Kidney (tissue), 14 donors: ENCODE measurements around the gene PDGFD. TPM values are rescaled to one million over a fixed set of nuclear protein-coding genes. Genes with fewer than 3 reads are reported as not detected.

Source experiments
- DNase-seq, 5 donors: peaks; one replicate each; pipeline ENCODE4 v3.0.0-alpha.2; 2013 to 2020
- FAIRE-seq: peaks from 2 replicates; lab custom pipeline; 2012; peaks lifted over from hg19 to GRCh38; lab: Jason Lieb, UNC
- H3K27ac ChIP-seq, 2 donors: one replicate each; pipeline ENCODE4 v1.7.0; 2013; ENCODE audit warnings: low read depth in 2 of 2, low read length in 2 of 2, inconsistent platforms in 1 of 2
- H3K27me3 ChIP-seq: one replicate; pipeline ENCODE4 v1.7.1; 2013; ENCODE audit warnings: low read length, inconsistent platforms; ENCODE audit not compliant: control insufficient read depth, insufficient read depth
- H3K36me3 ChIP-seq, 3 donors: one replicate each; pipeline versions ENCODE4 v1.7.0 to v1.7.1; 2013; ENCODE audit warnings: low read length in 3 of 3, control low read depth in 1 of 3, inconsistent platforms in 1 of 3; ENCODE audit not compliant: insufficient read depth in 3 of 3, control insufficient read depth in 2 of 3
- H3K4me1 ChIP-seq, 3 donors: one replicate each; pipeline versions ENCODE4 v1.7.0 to v1.7.1; 2013; ENCODE audit warnings: low read length in 3 of 3, inconsistent platforms in 1 of 3, low read depth in 1 of 3; ENCODE audit not compliant: control insufficient read depth in 2 of 3, insufficient read depth in 2 of 3
- H3K4me3 ChIP-seq, 3 donors: one replicate each; pipeline versions ENCODE4 v1.7.0 to v1.8.1; 2013; ENCODE audit warnings: low read length in 3 of 3, control low read depth in 1 of 3, inconsistent platforms in 1 of 3
- H3K9ac ChIP-seq, 3 donors: one replicate each; pipeline versions ENCODE4 v1.7.0 to v1.7.1; 2013; ENCODE audit warnings: low read length in 3 of 3, control low read depth in 1 of 3, inconsistent platforms in 1 of 3
- H3K9me3 ChIP-seq, 3 donors: one replicate each; pipeline versions ENCODE4 v1.7.0 to v1.7.1; 2013; ENCODE audit warnings: low read length in 3 of 3, control low read depth in 1 of 3, inconsistent platforms in 1 of 3; ENCODE audit not compliant: control insufficient read depth in 2 of 3, insufficient read depth in 1 of 3
- CTCF ChIP-seq: IDR thresholded peaks from 3 replicates; pipeline ENCODE4 v1.5.1; 2012; ENCODE audit warnings: mild to moderate bottlenecking, moderate library complexity, borderline replicate concordance; ENCODE audit not compliant: insufficient read depth; ENCODE audit errors: extremely low read depth
- intact Hi-C: fragments of 100-400 bp; cut with DNase I; formaldehyde crosslinking; loops from one replicate; pipeline ENCODE4 v1.11.1; 2022
- polyA plus RNA-seq: library from polyadenylated mRNA; stranded (reverse); fragments of 350-450 nt; fragmentation: Illumina TruSeq; extraction: RNeasy Lipid Tissue Mini Kit (QIAGEN cat#74804); gene quantifications from one replicate; pipeline ENCODE4 v1.2.3, GENCODE V29; 2014; ENCODE audit warnings: low read depth, low replicate concordance; ENCODE audit not compliant: insufficient read depth
- total RNA-seq: library from RNA; stranded (reverse); fragmentation: NEBNext Ultra II Directional; extraction: Animal tissue kit (Norgen Biotek cat#: 25700); gene quantifications from one replicate; pipeline ENCODE4 v1.2.1, GENCODE V29; 2021
- donor health status: control.
- donor health status: control.
- donor health status: control.
- donor health status: control.
- donor health status: control.
- donor health status: DM: yes; HTN: yes; CAD: no.
- donor health status: Normal renal cell carcinoma (clear cell type).

Gene PDGFD
- total and polyA plus RNA-seq, 2 donors from 2014 or later = 5.3 to 12.2 TPM

DNA sequence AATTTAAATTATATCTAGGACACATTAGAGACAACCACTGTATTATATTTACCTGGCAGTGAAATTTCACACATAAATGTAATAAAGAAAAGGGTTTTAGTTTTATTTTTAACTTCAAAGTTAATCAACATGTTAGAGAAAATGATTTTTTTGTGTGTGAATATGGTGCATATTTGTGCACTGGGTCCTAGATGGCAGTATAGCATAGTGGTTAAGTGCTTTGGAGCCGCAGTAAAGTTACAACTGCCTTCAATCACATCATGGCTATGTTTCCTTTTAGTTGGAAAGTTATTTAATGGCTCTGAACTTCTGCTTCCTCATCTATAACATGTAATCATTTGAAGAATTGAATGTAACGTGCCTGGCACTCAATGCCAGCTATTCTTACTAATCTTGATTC, 236.4 kb downstream of the PDGFD start:
- no peak overlapping the region for H3K9ac ChIP-seq
- FAIRE-seq = peak; percentile 70

DNA sequence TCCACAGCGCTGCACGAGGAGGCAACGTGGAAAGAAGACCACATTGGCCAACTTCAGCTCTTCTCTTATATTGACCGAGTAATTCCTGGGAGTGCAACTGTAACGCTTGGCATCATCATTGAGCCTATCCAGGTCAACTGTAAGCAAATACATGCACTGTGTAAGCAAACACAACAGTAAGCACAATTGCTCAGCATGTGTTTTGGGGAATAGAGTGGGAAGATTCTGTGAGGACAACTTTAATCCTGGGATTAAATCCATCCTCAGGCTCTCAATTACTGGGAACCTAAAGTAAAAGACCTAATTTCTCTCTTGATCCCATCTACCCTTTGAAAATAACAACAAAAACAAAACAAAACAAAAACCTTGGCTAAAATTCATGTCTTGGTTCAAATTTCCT, 237.0 kb downstream of the PDGFD start:
- no peak overlapping the region for H3K9ac ChIP-seq
- no peak for DNase-seq
- TF ChIP-seq CTCF = no peak
- H3K9me3 ChIP-seq = no peaks in the 10 kb centered on the region
- H3K4me1 ChIP-seq = no peaks in the 10 kb centered on the region
- H3K4me3 ChIP-seq = no peak overlapping the region
- no peaks in the 10 kb centered on the region for H3K36me3 ChIP-seq
- no peak for FAIRE-seq
- H3K27me3 ChIP-seq = no peaks in the 10 kb centered on the region
- intact Hi-C loops = no loop called here
- no peak overlapping the region for H3K27ac ChIP-seq

More for the DNA sequence above, 236.4 kb downstream of the PDGFD start:
- H3K4me3 ChIP-seq = no peak overlapping the region
- DNase-seq = no peak
- no peaks in the 10 kb centered on the region for H3K9me3 ChIP-seq
- TF ChIP-seq CTCF = peak; percentile 44
- no peak overlapping the region for H3K27ac ChIP-seq
- H3K27me3 ChIP-seq = no peaks in the 10 kb centered on the region
- no peaks in the 10 kb centered on the region for H3K36me3 ChIP-seq
- intact Hi-C loops = no loop called here
- H3K4me1 ChIP-seq = no peaks in the 10 kb centered on the region

GRCh38 chr11:103924166-103925013, 239.6 kb downstream of the PDGFD start:
- TF ChIP-seq CTCF = no peak
- no peaks in the 10 kb centered on the region for H3K9me3 ChIP-seq
- no peaks in the 10 kb centered on the region for H3K27me3 ChIP-seq
- intact Hi-C loops = no loop called here
- H3K27ac ChIP-seq = no peak overlapping the region
- H3K36me3 ChIP-seq = no peaks in the 10 kb centered on the region
- FAIRE-seq (no peak), DNase-seq (no peak)
- H3K4me3 ChIP-seq = no peak overlapping the region
- no peaks in the 10 kb centered on the region for H3K4me1 ChIP-seq
- no peak overlapping the region for H3K9ac ChIP-seq
